Measurements from ENCODE around the gene LRRC59. TPM values are rescaled to one million over a fixed set of nuclear protein-coding genes. Genes with fewer than 3 reads are reported as not detected.

The LRRC59 gene
- 233 and 248 TPM in 2 replicates for total RNA-seq

GRCh38 chr17:50397111-50397918, at the start of gene LRRC59:
Gene LRRC59 (minus strand): TSS chr17:50397523. CDS start chr17:50397317, 206 bp downstream.

GRCh38 chr17:50425682-50426471, 28.6 kb upstream of the LRRC59 start, which contains the start of gene ACSF2:
Gene ACSF2 (plus strand): TSS chr17:50426218. CDS start chr17:50426262, 44 bp downstream.

GRCh38 chr17:50372758-50373556, 24.4 kb downstream of the LRRC59 start, which contains the start of the genes EME1 and MRPL27:
Gene EME1 (plus strand): TSS chr17:50373229. CDS start chr17:50375209, 1,980 bp downstream.
Gene MRPL27 (minus strand): TSS chr17:50373184. CDS start chr17:50373170, 14 bp downstream.

GRCh38 chr17:50345432-50346312, 51.7 kb downstream of the LRRC59 start, which contains the start of gene XYLT2:
Gene XYLT2 (plus strand): TSS chr17:50346126. CDS start chr17:50346141, 15 bp downstream.

Other genes starting within 250 kb of the LRRC59 start
- gene PPP1R9B, start 246.8 kb downstream of the LRRC59 start, total RNA-seq: 30.5 and 32.3 TPM in 2 replicates
- 0.15 TPM in 1 of 2 replicates, not detected in the other for gene SGCA, start 231.5 kb downstream of the LRRC59 start, total RNA-seq
- 924 and 938 TPM in 2 replicates for gene COL1A1, start 195.9 kb downstream of the LRRC59 start, total RNA-seq
- gene TMEM92, start 123.1 kb downstream of the LRRC59 start, total RNA-seq: under 0.01 and 0.15 TPM in 2 replicates
- gene XYLT2, start 51.4 kb downstream of the LRRC59 start, total RNA-seq: 39.8 and 40.3 TPM in 2 replicates
- gene MRPL27, start 24.3 kb downstream of the LRRC59 start, total RNA-seq: 114 and 130 TPM in 2 replicates
- 10.8 and 15.6 TPM in 2 replicates for gene EME1, start 24.3 kb downstream of the LRRC59 start, total RNA-seq
- 12.3 and 18.3 TPM in 2 replicates for gene ACSF2, start 28.7 kb upstream of the LRRC59 start, total RNA-seq
- gene CHAD, start 71.4 kb upstream of the LRRC59 start, total RNA-seq: not detected in 2 replicates
- gene RSAD1, start 81.3 kb upstream of the LRRC59 start, total RNA-seq: 15.8 and 20.5 TPM in 2 replicates
- 0.59 and 1.2 TPM in 2 replicates for gene MYCBPAP, start 110.9 kb upstream of the LRRC59 start, total RNA-seq
- gene EPN3, start 135.2 kb upstream of the LRRC59 start, total RNA-seq: 0.15 TPM in 1 of 2 replicates, not detected in the other
- gene SPATA20, start 149.7 kb upstream of the LRRC59 start, total RNA-seq: 47.7 and 57.3 TPM in 2 replicates
- gene CACNA1G, start 163.2 kb upstream of the LRRC59 start, total RNA-seq: under 0.01 TPM in 2 replicates
- 5.5 and 5.6 TPM in 2 replicates for gene ABCC3, start 237.4 kb upstream of the LRRC59 start, total RNA-seq

Data from bronchus fibroblast of lung (primary cell).